GM19043 (cell line): ENCODE results near the gene PDE11A.
A peak's percentile ranks its signal among the peaks of the same experiment; 100 is the strongest.

ENCODE experiments used
- ATAC-seq: cut with Tn5 transposase; IDR thresholded peaks from one replicate; pipeline ENCODE4 v1.9.1; 2021; ENCODE audit warnings: low read depth; ENCODE audit not compliant: unreplicated experiment

The PDE11A gene

GRCh38 chr2:177649568-177650518 is 422.7 kb downstream of the PDE11A start:
- ATAC-seq, result no peak

DNA sequence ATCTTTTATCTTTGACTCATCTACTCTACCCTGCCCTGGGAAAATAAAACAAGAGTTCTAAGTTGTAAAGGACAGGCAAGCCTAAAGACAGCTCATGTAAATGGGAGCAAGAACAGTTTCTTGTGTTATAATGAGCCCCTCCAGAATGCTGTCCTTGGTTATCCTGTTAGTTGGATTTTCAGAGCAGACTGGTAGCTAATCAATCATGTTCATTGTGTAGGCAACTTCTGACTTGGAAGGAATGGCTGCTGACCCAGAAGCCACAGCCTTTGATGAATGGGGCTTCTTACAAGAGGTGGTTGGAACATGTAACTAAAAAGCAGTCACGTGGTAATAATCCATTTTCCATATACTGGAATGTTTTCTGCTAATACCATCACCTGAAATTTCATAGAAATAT is 425.8 kb downstream of the PDE11A start:
- no peak for ATAC-seq

GRCh38 chr2:177646241-177646640 is 426.3 kb downstream of the PDE11A start:
- no peak for ATAC-seq

DNA sequence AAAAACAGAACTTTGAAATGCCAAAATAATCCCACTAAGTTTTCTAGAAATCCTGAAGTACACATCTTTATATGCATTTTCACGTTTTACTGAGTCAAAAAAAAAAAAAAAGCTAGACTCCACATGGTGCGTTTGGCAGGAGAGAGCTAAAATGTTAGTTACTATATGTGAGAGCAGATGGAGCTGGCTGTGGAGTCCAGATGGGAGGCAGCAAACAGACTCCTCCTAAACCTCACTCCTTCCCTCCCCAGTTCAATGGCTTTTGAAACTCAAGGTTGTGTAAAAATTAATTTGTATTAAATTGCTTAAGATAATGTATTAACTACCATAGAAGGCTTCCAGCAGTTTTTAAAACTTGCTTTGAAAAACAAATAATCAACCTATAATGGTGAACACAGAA is 431.2 kb downstream of the PDE11A start:
- ATAC-seq, result no peak

DNA sequence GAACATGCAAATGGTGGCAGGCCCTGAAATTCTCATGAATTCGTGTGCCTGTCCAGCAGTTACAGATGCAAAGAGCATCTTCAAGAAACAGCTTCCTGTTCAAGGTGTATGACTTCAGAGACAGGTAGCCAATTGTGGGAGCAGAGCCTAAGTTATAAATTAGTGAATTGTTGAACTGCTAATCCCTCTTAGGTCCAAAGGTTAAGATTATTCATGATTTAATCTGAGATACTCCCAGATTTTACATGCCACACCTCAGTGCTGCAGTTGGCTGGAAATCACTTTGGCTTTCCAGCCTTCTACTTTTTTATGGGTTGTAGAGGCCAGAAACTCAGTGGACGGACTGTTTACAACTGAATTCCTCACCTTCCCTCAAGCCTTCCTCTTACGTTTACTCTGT is 432.2 kb downstream of the PDE11A start:
- ATAC-seq, result no peak

GRCh38 chr2:177639262-177639914 is 433.2 kb downstream of the PDE11A start:
- ATAC-seq, result no peak

- no peak for ATAC-seq
Observed at GRCh38 chr2:177638507-177638906, 434.1 kb downstream of the PDE11A start.

DNA sequence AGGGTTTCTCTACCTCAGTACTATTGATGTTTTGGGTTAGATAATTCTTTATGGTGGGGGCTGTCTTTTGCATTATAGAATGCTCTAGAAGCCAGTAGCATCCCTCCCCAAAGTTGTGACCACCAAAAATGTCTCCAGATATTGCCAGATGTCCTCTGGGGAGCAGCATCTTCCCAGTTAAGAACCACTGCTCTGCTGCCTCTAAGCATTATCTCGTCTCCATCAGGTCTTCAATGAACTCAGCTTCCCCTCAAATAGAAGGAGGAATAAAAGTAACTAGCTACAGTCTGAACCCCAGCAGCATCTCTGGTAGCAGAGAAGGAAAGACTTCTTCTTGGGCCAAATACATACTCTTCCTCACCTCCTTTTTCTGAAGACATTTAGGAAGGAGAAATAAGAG is 435.9 kb downstream of the PDE11A start:
- ATAC-seq, result no peak

- ATAC-seq, result no peak
Observed at GRCh38 chr2:177635696-177636095, 436.9 kb downstream of the PDE11A start.

- ATAC-seq, result no peak
Observed at GRCh38 chr2:177633910-177634294, 438.7 kb downstream of the PDE11A start.

DNA sequence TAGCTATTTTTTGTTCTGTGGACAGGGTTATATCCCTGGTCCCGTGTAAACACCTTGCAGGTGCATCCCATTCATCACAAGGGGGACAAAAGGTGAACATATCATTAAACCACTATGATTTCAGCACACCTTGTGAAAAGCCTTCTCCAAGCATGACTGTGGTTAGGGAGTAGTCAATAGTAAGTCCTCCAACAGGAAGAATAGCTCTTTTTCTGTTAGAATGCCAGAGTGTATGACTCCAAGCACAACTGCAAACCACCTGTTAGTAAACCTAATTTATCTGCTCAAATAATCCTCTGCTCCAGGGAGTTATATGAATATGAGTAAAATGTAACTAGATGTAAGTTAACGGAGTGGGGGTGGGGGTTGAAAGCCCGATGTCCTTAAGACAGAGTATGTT is 439.5 kb downstream of the PDE11A start:
- ATAC-seq, result no peak

DNA sequence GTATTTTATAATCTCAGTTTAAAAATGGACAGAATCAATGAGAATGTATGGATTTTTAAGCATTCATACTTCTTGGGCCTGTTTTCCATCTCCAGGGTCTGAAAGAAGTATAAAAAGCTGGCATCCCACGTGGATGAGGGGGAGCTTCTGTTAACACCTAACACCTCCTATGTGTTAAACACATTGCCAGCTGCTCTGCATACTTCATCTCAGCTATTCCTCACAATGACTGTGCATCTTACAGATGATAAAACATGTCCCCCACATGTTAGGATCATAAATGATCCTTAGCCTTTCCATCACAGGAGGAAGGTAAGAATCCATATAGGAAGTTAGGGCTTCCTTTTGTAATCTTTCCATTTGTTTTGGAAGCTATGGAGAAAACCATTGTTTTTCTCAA is 440.9 kb downstream of the PDE11A start:
- ATAC-seq, result no peak

DNA sequence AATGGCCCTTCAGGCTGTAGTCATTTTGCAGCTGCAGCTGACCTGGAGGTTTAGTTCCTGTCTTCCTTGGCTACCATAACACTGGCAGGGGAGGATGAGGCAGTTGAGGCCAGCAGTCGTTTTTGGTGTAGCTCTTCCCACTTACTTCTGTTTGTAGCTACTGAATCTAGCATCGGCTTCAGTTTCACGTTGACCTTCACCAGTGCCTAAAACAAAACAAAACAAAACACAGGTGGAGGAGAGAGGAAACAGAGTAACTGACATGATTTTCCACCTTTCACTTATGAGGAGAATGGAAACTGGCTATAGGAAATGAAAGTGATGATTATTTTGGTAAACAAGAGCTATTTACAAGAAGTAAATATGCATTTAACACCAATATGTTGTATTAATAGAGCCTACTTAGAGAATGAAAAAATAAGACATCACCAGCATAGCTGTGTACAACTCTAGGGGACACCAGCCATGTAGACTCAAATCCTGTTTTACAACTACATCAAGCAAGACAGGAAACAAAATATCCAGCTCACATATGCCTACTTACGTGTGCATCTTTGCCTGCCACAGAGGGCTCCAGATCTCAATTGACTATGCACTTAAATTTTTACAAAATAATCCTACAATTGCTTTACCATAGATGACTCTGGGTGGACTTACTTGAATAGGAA is 443.1 kb downstream of the PDE11A start:
- no peak for ATAC-seq

DNA sequence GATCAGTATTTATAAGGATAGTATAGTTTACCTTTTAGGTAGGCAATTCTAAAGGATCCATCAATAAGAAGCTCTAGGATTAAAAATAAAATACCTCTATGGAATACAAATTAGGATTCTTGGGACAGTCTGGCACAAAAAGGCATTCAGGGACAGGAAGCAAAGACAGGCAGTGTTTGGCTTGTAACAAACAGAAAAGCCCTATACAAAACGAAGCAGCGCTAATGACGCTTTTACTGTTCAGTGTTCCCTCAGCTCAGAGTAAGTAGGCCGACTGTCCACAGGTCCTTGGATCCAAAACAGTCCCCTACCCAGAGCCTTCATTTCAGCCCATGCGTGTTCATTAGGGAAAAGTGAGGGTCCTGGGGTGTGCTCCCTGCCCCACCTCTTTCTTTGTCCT is 443.7 kb downstream of the PDE11A start:
- ATAC-seq, result no peak

DNA sequence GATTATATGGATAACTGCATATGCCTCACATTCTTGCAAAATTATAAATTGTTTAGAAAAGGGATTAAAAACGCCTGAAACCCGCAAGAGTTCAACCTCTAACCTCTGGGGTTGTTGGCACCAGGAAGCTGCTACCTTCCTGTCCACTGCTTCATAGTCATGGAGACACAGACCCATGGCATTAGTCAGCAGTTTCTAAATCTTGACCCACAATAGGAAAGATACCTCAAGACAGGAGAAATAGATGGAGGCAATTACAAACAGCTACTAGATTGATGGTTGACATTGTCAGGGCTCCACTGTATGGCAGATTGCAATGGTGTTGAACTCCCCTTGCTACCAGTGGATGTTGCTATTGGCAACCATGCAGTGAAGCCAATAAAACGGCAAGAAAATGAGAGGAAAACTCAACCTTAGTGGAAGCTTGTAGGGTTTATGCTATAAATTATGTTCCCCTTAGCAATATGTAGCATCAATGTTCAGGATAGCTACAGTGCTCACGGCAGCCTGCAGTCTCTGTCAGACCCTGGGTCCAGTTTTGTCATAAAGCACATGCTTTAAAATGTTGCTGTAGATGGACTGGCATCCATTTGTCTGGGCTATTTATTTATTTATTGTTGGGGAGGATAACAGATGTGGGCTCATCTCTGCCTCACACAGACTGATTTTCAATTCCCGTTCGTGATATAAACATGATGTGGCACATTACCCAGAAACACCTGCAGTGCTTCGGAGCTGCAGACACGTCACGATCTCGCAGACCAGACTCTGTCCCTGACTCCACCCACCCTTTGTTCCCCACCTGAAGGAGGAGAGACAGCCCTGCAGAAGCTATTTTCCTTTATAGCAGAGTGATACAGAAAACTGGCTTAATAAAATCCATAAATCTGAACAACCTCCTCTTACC is 446.6 kb downstream of the PDE11A start:
- no peak for ATAC-seq

DNA sequence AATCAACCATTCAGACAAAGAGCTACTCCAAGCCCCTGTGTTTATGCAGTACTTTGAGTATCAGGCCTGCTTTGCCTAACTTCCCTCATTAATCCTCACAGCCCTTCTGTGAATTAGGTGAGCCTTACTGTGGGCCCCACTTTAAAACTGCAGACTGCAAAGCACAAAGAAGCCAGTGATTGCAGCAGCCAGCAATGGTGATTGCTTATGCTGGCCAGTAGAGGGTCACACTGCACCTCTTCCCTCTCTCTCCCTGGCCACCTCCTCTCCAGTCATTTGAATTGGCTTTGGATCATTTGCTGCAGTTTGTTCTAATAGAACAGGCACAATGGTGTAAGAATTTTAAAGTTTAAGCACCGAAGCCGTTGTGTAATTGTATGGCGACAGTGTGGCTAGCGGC is 450.1 kb downstream of the PDE11A start:
- ATAC-seq, result no peak

DNA sequence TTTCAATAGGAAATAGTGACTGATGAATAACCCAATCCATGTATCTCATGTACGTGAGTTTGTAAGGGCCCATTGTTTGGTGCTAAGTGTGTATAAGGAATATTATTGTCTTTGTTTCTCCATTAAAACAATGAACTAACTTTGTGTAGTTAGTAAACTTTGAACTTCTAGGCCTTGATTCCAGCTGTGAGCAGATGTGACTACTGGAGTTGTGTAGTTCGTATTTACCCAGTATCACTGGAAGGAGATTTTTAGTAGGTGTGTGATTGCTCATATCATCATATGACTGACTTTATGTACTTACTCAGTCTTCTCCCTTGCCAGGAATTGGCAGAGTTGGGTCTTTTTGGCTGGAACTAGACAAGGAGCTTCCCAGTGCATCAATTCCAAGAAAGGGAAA is 452.6 kb downstream of the PDE11A start:
- no peak for ATAC-seq

GRCh38 chr2:177619461-177619860 is 453.1 kb downstream of the PDE11A start:
- ATAC-seq, result no peak

DNA sequence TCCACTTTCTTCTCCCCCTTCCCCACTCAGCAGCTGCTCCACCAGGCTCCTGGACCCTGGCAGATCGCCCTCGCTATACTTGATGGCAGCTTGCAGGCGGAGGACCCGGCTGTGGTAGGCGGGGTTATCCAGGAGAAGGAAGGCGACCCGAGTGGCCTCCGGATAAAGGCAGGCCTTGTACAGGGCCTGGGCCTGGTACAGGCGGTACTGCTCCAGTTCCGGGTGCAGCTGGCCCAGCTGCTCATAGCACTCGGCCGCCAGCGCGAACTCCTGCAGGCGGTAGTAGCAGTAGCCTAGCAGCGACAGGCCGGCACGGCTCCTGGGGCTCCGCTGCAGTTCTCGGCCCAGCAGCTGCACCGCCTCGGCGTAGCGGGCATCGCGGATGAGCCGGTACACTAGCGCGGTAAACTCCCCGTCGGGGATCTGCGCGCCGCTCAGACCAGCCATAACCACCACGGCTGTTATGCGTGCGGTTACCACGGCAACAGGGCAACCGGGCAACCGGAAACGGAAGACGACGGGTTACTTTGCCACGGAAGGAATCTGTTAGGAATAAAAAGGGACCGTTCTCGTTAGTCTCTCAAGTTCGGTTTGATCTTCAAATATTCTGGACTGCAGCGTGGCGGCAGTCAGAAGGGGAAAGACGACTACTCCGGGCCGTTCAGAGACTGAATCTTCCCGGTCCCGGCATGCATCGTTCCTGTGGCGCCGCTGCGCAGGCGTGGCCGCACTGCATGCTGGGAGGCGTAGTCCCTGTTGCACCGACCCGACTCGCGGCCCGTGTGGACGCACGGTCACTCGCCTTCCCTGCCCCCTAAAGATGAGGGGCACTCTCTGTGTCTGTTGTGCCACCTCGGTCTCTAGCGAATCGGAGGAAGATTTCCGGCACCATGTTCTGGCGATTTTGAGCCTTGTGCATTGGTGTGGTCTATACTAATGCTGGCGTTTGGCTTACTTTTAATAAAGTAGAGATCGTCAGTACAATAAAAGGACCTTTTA is 454.0 kb downstream of the PDE11A start:
- ATAC-seq, result peak; percentile 98
